Measurements from ENCODE around the gene PPP1R11.

- TF ChIP-seq RFX5 (IDR thresholded peaks at IDR 0.05; ENCODE audit: low read depth, low read length) (no peak), CTCF (conservative IDR thresholded peaks at IDR 0.05; ENCODE audit: low read depth, low read length) (no peak), POLR2A (IDR thresholded peaks at IDR 0.05; ENCODE audit: low read depth, low read length) (no peak; the same call in 1 of the 2 replicates), FOS (IDR thresholded peaks at IDR 0.05; ENCODE audit: low read depth, low read length) (no peak), RCOR1 (IDR thresholded peaks at IDR 0.05; ENCODE audit: insufficient replicate concordance, low read length) (no peak), RAD21 (IDR thresholded peaks at IDR 0.05; ENCODE audit: low read length) (no peak), SMC3 (IDR thresholded peaks at IDR 0.05; ENCODE audit: low read depth, low read length) (no peak), MAFK (IDR thresholded peaks at IDR 0.05; ENCODE audit: low read depth, low read length) (no peak), BHLHE40 (IDR thresholded peaks at IDR 0.05; ENCODE audit: low read depth, low read length) (no peak)
Measured at GRCh38 chr6:30071858-30072257, 4.9 kb downstream of the PPP1R11 start.

Data from IMR-90 (cell line).